ENCODE data around the gene IDH3A. TPM values are rescaled to one million over a fixed set of nuclear protein-coding genes. Genes with fewer than 3 reads are reported as not detected.

The IDH3A gene
- total RNA-seq, 1 experiment from 2014 or later, result 40.2 TPM

GRCh38 chr15:78168608-78169007 lies 19.4 kb downstream of the IDH3A start:
- no peaks in the 10 kb centered on the region for H3K27me3 Mint-ChIP-seq (ENCODE audit: low read depth)
- no peak for TF ChIP-seq CTCF (conservative IDR thresholded peaks at IDR 0.05)

More at GRCh38 chr15:78168608-78169007, 19.4 kb downstream of the IDH3A start:
- Histone ChIP-seq H3K9me3 (ENCODE audit: control insufficient read depth, low read depth, low read length) (no peaks in the 10 kb centered on the region), H3T11ph (ENCODE audit: low read length) (no peak overlapping the region), H3K23ac (ENCODE audit: insufficient read length, low read depth, low read length) (no peak overlapping the region), H3K56ac (ENCODE audit: insufficient read length, low read depth, low read length) (no peak overlapping the region), H3K4me2 (ENCODE audit: insufficient read depth, insufficient read length, low read length) (no peak overlapping the region), H4K8ac (replicated peaks; ENCODE audit: insufficient read length, low read depth, low read length) (no peak overlapping the region), H3K18ac (ENCODE audit: insufficient read length, low read depth, low read length) (no peak overlapping the region), H4K5ac (ENCODE audit: insufficient read length, low read depth, low read length) (no peak overlapping the region), H3K79me2 (ENCODE audit: insufficient read depth, low read length) (no peaks in the 10 kb centered on the region), H3K14ac (ENCODE audit: insufficient read depth, low read length) (no peak overlapping the region), H2AFZ (ENCODE audit: low read length) (no peak overlapping the region), H2BK15ac (ENCODE audit: low read depth, low read length) (no peak overlapping the region), H2BK120ac (ENCODE audit: low read depth, low read length, poor library complexity, severe bottlenecking) (no peak overlapping the region), H3K4me1 (ENCODE audit: insufficient read depth, low read length) (no peaks in the 10 kb centered on the region), H3K27me3 (ENCODE audit: insufficient read depth, low read length) (no peaks in the 10 kb centered on the region), H2AK5ac (ENCODE audit: insufficient read length, low read length) (no peak overlapping the region), H3K27ac (ENCODE audit: insufficient read length, low read depth, low read length) (no peak overlapping the region), H2BK20ac (ENCODE audit: low read depth, low read length, poor library complexity, severe bottlenecking) (no peak overlapping the region), H3K9ac (ENCODE audit: extremely low read depth, insufficient read length, low read length) (no peak overlapping the region), H4K91ac (ENCODE audit: insufficient read length, low read depth, low read length) (no peak overlapping the region), H3K23me2 (ENCODE audit: insufficient read length, low read depth, low read length, poor library complexity, severe bottlenecking) (no peaks in the 10 kb centered on the region), H4K20me1 (ENCODE audit: control insufficient read depth, insufficient read depth, insufficient read length) (no peaks in the 10 kb centered on the region), H2BK12ac (ENCODE audit: insufficient read length, low read depth, low read length) (no peak overlapping the region), H3K4ac (ENCODE audit: low read depth, low read length) (no peak overlapping the region), H2BK5ac (ENCODE audit: insufficient read length, low read length) (no peak overlapping the region), H3K79me1 (ENCODE audit: insufficient read depth, low read depth, low read length, poor library complexity, severe bottlenecking) (no peaks in the 10 kb centered on the region)
- WGBS (ENCODE audit: extremely low coverage, insufficient read length, low lambda C conversion rate), result no CpG with 5 or more reads among the region's 5 CpGs
- DNase-seq, result no peak
- H3K4me3 Mint-ChIP-seq, result no peak overlapping the region
- H3K27ac Mint-ChIP-seq, result no peak overlapping the region; a peak in 1 of 7 replicates
- no peaks in the 10 kb centered on the region for H3K4me1 Mint-ChIP-seq
- no peaks in the 10 kb centered on the region for H3K9me3 Mint-ChIP-seq
- peaks cover 21 to 76% (median 27%) of the 10 kb centered on the region in 3 experiments for H3K36me3 Mint-ChIP-seq (ENCODE audit: insufficient read depth in 1 of 3, low read depth in 3 of 3)
